GM13976 (cell line): ENCODE measurements around the gene LRMDA.

Experiments used
- DNase-seq: peaks from one replicate; pipeline ENCODE4 v3.0.0; 2012; ENCODE audit warnings: low spot score
- in situ Hi-C: fragments of 300-500 bp; cut with MboI; formaldehyde crosslinking; loops from one replicate; pipeline ENCODE4 v1.12.0; 2022; ENCODE audit warnings: low sequenced_read_pairs, mixed read lengths, inconsistent platforms; ENCODE audit not compliant: unreplicated experiment
- TF ChIP-seq, protein P1 (sequence below): IDR thresholded peaks from 2 replicates; pipeline ENCODE4 v1.5.1; 2012; ENCODE audit warnings: borderline replicate concordance, mild to moderate bottlenecking; ENCODE audit not compliant: insufficient read depth; ENCODE audit errors: extremely low read depth, missing control alignments, control extremely low read depth

Gene LRMDA

DNA sequence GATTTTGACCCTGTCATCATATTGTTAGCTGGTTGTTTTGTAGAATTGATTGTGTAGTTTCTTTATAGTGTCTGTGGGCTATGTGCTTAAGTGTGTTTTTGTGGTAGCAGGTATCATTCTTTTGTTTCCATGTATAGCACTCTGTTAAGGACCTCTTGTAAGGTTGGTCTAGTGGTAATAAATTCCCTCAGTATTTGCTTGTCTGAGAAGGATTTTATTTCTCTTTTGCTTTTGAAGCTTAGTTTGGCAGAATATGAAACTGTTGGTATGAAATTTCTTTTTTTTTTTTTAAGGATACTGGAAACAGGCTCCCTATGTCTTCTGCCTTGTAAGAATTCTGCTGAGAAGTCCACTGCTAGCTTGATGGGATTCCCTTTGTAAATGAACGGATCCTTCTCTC is 1073.4 kb downstream of the LRMDA start:
- TF ChIP-seq, protein P1, sequence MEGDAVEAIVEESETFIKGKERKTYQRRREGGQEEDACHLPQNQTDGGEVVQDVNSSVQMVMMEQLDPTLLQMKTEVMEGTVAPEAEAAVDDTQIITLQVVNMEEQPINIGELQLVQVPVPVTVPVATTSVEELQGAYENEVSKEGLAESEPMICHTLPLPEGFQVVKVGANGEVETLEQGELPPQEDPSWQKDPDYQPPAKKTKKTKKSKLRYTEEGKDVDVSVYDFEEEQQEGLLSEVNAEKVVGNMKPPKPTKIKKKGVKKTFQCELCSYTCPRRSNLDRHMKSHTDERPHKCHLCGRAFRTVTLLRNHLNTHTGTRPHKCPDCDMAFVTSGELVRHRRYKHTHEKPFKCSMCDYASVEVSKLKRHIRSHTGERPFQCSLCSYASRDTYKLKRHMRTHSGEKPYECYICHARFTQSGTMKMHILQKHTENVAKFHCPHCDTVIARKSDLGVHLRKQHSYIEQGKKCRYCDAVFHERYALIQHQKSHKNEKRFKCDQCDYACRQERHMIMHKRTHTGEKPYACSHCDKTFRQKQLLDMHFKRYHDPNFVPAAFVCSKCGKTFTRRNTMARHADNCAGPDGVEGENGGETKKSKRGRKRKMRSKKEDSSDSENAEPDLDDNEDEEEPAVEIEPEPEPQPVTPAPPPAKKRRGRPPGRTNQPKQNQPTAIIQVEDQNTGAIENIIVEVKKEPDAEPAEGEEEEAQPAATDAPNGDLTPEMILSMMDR, result no peak
- in situ Hi-C loops, result no loop called here
- no peak for DNase-seq

DNA sequence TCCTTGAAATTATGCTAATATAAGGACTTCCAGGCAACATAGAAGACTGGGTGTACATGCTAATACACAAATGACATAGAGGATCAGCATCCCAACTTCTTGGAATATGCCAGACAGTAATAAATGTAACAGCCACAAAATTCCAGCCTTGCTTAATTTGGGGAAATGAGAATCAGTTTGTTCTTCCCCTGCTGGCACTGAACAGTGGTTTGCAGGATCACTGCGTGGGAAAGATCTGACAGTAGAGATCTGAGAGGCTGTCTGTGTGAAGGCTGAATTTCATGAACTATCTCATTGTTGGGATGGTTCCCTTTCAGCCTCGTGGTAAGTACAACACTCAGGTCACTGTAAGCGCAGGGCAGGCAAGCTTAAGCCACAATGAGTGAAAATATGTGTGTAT is 1078.0 kb downstream of the LRMDA start:
- no peak for DNase-seq
- TF ChIP-seq, protein P1, result no peak

GRCh38 chr10:76514321-76514720 is 1082.9 kb downstream of the LRMDA start:
- TF ChIP-seq, protein P1, result no peak
- no peak for DNase-seq
- in situ Hi-C loops, result no loop called here

More for the DNA sequence above, 1078.0 kb downstream of the LRMDA start:
- in situ Hi-C loops, result no loop called here

DNA sequence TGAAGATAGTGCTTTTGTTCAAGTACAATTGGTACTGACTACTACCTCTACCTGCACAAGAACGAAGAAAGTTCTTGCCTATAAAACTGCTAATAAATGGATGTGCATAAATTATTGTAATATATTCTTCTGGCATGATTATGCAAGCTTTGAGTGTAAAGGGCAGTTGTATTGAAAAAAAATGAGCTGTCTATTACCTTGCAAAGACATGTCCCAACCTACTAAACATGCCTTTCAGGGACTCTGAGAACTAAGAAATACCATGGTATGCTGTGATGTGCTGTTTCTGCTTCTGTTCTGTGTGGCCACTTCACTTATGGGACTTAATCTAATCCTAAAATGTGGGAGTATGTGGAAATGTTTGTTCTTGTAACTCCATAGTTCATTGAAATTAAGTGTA is 1083.4 kb downstream of the LRMDA start:
- TF ChIP-seq, protein P1, result no peak
- no peak for DNase-seq
- in situ Hi-C loops, result no loop called here

- TF ChIP-seq, protein P1, result no peak
- in situ Hi-C loops, result no loop called here
- DNase-seq, result no peak
Measured at GRCh38 chr10:76522547-76522946, 1091.1 kb downstream of the LRMDA start.

DNA sequence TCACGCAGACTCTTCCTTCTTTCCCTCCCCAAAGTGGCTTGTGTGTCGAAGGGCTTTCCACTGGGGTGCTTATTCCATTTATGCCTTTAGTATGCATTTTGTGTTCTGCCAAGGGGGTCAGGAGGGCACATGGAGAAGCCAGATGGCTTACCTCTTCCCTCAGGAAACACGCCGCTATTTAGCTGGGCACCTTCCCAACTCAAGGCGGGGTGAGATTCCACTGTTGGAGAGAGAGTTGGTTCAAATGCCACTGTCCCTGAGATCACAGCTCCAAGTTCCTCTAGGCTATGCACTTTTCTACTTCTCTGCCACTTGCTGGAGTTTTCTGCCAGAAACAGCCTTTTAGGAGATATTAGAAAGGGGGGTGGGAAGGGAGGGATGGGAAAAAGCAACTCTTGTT is 1091.8 kb downstream of the LRMDA start:
- TF ChIP-seq, protein P1, result no peak
- DNase-seq, result no peak
- in situ Hi-C loops, result no loop called here
